ENCODE results near the gene ZNF485.

ZNF485 gene

GRCh38 chr10:43647576-43647975 is 41.3 kb downstream of the ZNF485 start:
- Histone ChIP-seq H3K27me3 (ENCODE audit: insufficient read depth, low read length) (peaks cover 27% of the 10 kb centered on the region), H3K27ac (ENCODE audit: low read depth, low read length) (no peak overlapping the region), H3K4me3 (ENCODE audit: low read length) (peak overlapping the region; percentile 67), H3K36me3 (ENCODE audit: insufficient read depth, low read length) (peaks cover 47% of the 10 kb centered on the region), H3K9me3 (ENCODE audit: insufficient read depth, low read depth, low read length) (peaks cover 51% of the 10 kb centered on the region), H3K9ac (ENCODE audit: low read depth, low read length) (no peak overlapping the region), H3K4me1 (ENCODE audit: insufficient read depth, low read length) (peaks cover 4% of the 10 kb centered on the region; the same call in 1 of the 2 replicates)
- 92% methylated on average over 3 of the region's 6 CpGs for WGBS

GRCh38 chr10:43648095-43648397 is 41.8 kb downstream of the ZNF485 start:
- Histone ChIP-seq H3K36me3 (ENCODE audit: insufficient read depth, low read length) (peaks cover 42% of the 10 kb centered on the region), H3K9me3 (ENCODE audit: insufficient read depth, low read depth, low read length) (peaks cover 46% of the 10 kb centered on the region), H3K4me1 (ENCODE audit: insufficient read depth, low read length) (peaks cover 4% of the 10 kb centered on the region; the same call in 1 of the 2 replicates), H3K27me3 (ENCODE audit: insufficient read depth, low read length) (peaks cover 27% of the 10 kb centered on the region), H3K9ac (ENCODE audit: low read depth, low read length) (peak overlapping the region; percentile 86), H3K4me3 (ENCODE audit: low read length) (peak overlapping the region; percentile 67), H3K27ac (ENCODE audit: low read depth, low read length) (no peak overlapping the region)
- 45% methylated on average over 9 of the region's 9 CpGs for whole genome bisulfite sequencing

GRCh38 chr10:43648398-43649184 is 42.4 kb downstream of the ZNF485 start, which contains the start of gene ZNF32:
TSS of gene ZNF32 (minus strand) at chr10:43648881. CDS start at chr10:43646133, 2,748 bp downstream.
- 1% methylated on average over 90 of the region's 90 CpGs for WGBS
- Histone ChIP-seq H3K9me3 (ENCODE audit: insufficient read depth, low read depth, low read length) (peaks cover 41% of the 10 kb centered on the region), H3K27me3 (ENCODE audit: insufficient read depth, low read length) (peaks cover 27% of the 10 kb centered on the region), H3K27ac (ENCODE audit: low read depth, low read length) (no peak within 1 kb of the TSS), H3K36me3 (ENCODE audit: insufficient read depth, low read length) (peaks cover 36% of the 10 kb centered on the region), H3K4me1 (ENCODE audit: insufficient read depth, low read length) (peaks cover 4% of the 10 kb centered on the region; the same call in 1 of the 2 replicates), H3K4me3 (ENCODE audit: low read length) (peak within 1 kb of the TSS; percentile 67), H3K9ac (ENCODE audit: low read depth, low read length) (peak within 1 kb of the TSS; percentile 86)

GRCh38 chr10:43649185-43649523 is 42.9 kb downstream of the ZNF485 start:
- peak overlapping the region; percentile 52 for H3K9ac ChIP-seq (ENCODE audit: low read depth, low read length)
- H3K27ac ChIP-seq (ENCODE audit: low read depth, low read length) = no peak overlapping the region
- H3K4me1 ChIP-seq (ENCODE audit: insufficient read depth, low read length) = peaks cover 4% of the 10 kb centered on the region; the same call in 1 of the 2 replicates
- H3K4me3 ChIP-seq (ENCODE audit: low read length) = peak overlapping the region; percentile 67
- WGBS = 34% methylated on average over 14 of the region's 14 CpGs
- H3K27me3 ChIP-seq (ENCODE audit: insufficient read depth, low read length) = peaks cover 27% of the 10 kb centered on the region
- H3K36me3 ChIP-seq (ENCODE audit: insufficient read depth, low read length) = peaks cover 31% of the 10 kb centered on the region
- H3K9me3 ChIP-seq (ENCODE audit: insufficient read depth, low read depth, low read length) = peaks cover 35% of the 10 kb centered on the region

- Histone ChIP-seq H3K36me3 (ENCODE audit: insufficient read depth, low read length) (no peaks in the 10 kb centered on the region), H3K9ac (ENCODE audit: low read depth, low read length) (no peak overlapping the region), H3K27ac (ENCODE audit: low read depth, low read length) (no peak overlapping the region), H3K4me1 (ENCODE audit: insufficient read depth, low read length) (no peaks in the 10 kb centered on the region), H3K4me3 (ENCODE audit: low read length) (no peak overlapping the region), H3K27me3 (ENCODE audit: insufficient read depth, low read length) (peaks cover 21% of the 10 kb centered on the region), H3K9me3 (ENCODE audit: insufficient read depth, low read depth, low read length) (no peaks in the 10 kb centered on the region)
- WGBS = 62% methylated on average over 2 of the region's 2 CpGs
Measured at GRCh38 chr10:43653746-43654145, 47.5 kb downstream of the ZNF485 start.

- Histone ChIP-seq H3K27ac (ENCODE audit: low read depth, low read length) (no peak overlapping the region), H3K9me3 (ENCODE audit: insufficient read depth, low read depth, low read length) (no peaks in the 10 kb centered on the region), H3K4me3 (ENCODE audit: low read length) (no peak overlapping the region), H3K4me1 (ENCODE audit: insufficient read depth, low read length) (no peaks in the 10 kb centered on the region), H3K9ac (ENCODE audit: low read depth, low read length) (no peak overlapping the region), H3K27me3 (ENCODE audit: insufficient read depth, low read length) (peaks cover 6% of the 10 kb centered on the region), H3K36me3 (ENCODE audit: insufficient read depth, low read length) (no peaks in the 10 kb centered on the region)
- 84% methylated on average over 8 of the region's 8 CpGs for WGBS
Measured at GRCh38 chr10:43655311-43655710, 49.1 kb downstream of the ZNF485 start.

GRCh38 chr10:43658227-43658626 is 52.0 kb downstream of the ZNF485 start:
- Histone ChIP-seq H3K9me3 (ENCODE audit: insufficient read depth, low read depth, low read length) (no peaks in the 10 kb centered on the region), H3K4me3 (ENCODE audit: low read length) (no peak overlapping the region), H3K27me3 (ENCODE audit: insufficient read depth, low read length) (no peaks in the 10 kb centered on the region), H3K9ac (ENCODE audit: low read depth, low read length) (no peak overlapping the region), H3K36me3 (ENCODE audit: insufficient read depth, low read length) (no peaks in the 10 kb centered on the region), H3K27ac (ENCODE audit: low read depth, low read length) (no peak overlapping the region), H3K4me1 (ENCODE audit: insufficient read depth, low read length) (no peaks in the 10 kb centered on the region)
- WGBS = 93% methylated on average over 8 of the region's 8 CpGs

GRCh38 chr10:43665054-43665453 is 58.8 kb downstream of the ZNF485 start:
- H3K4me3 ChIP-seq (ENCODE audit: low read length) = no peak overlapping the region
- H3K4me1 ChIP-seq (ENCODE audit: insufficient read depth, low read length) = no peaks in the 10 kb centered on the region
- no peaks in the 10 kb centered on the region for H3K36me3 ChIP-seq (ENCODE audit: insufficient read depth, low read length)
- H3K9me3 ChIP-seq (ENCODE audit: insufficient read depth, low read depth, low read length) = no peaks in the 10 kb centered on the region
- H3K27me3 ChIP-seq (ENCODE audit: insufficient read depth, low read length) = no peaks in the 10 kb centered on the region
- H3K9ac ChIP-seq (ENCODE audit: low read depth, low read length) = no peak overlapping the region
- 100% methylated on average over 1 of the region's 3 CpGs for WGBS
- H3K27ac ChIP-seq (ENCODE audit: low read depth, low read length) = no peak overlapping the region

- no peak overlapping the region for H3K9ac ChIP-seq (ENCODE audit: low read depth, low read length)
- 95% methylated on average over 9 of the region's 9 CpGs for WGBS
- H3K9me3 ChIP-seq (ENCODE audit: insufficient read depth, low read depth, low read length) = no peaks in the 10 kb centered on the region
- H3K4me1 ChIP-seq (ENCODE audit: insufficient read depth, low read length) = no peaks in the 10 kb centered on the region
- 0 out of 2 replicates have a peak, but pooled peaks cover 4% of the 10 kb centered on the region for H3K27me3 ChIP-seq (ENCODE audit: insufficient read depth, low read length)
- H3K4me3 ChIP-seq (ENCODE audit: low read length) = no peak overlapping the region
- H3K27ac ChIP-seq (ENCODE audit: low read depth, low read length) = no peak overlapping the region
- H3K36me3 ChIP-seq (ENCODE audit: insufficient read depth, low read length) = no peaks in the 10 kb centered on the region
Measured at GRCh38 chr10:43666552-43666951, 60.3 kb downstream of the ZNF485 start.

- Histone ChIP-seq H3K27ac (ENCODE audit: low read depth, low read length) (no peak overlapping the region), H3K9me3 (ENCODE audit: insufficient read depth, low read depth, low read length) (no peaks in the 10 kb centered on the region), H3K4me3 (ENCODE audit: low read length) (0 out of 2 replicates have a peak overlapping the region, but pooled peaks have one; percentile 20), H3K36me3 (ENCODE audit: insufficient read depth, low read length) (no peaks in the 10 kb centered on the region), H3K4me1 (ENCODE audit: insufficient read depth, low read length) (no peaks in the 10 kb centered on the region), H3K27me3 (ENCODE audit: insufficient read depth, low read length) (0 out of 2 replicates have a peak, but pooled peaks cover 4% of the 10 kb centered on the region), H3K9ac (ENCODE audit: low read depth, low read length) (no peak overlapping the region)
- 95% methylated on average over 35 of the region's 35 CpGs for WGBS
Measured at GRCh38 chr10:43667317-43667731, 61.1 kb downstream of the ZNF485 start.
